CD4-positive, alpha-beta T cell (primary cell): Measurements from ENCODE around the gene SLCO4A1. TPM values are rescaled to one million over a fixed set of nuclear protein-coding genes. Genes with fewer than 3 reads are reported as not detected.
A peak's percentile ranks its signal among the peaks of the same experiment; 100 is the strongest.

Experiments used
- ATAC-seq: fragments of 200-7000 bp; cut with Tn5 transposase; one replicate; pipeline ENCODE4 v1.10.0; 2022; ENCODE audit warnings: mild to moderate bottlenecking; ENCODE audit not compliant: poor library complexity
- CTCF ChIA-PET: fragments of 350-600 bp; sonication (Branson Sonifier 250); formaldehyde crosslinking; loops from one replicate; lab custom pipeline; 2021; ENCODE audit warnings: antibody characterized with exemption, inconsistent platforms; lab: Charles Lee
- POLR2A ChIA-PET: fragments of 350-600 bp; sonication (Branson Sonifier 250); formaldehyde crosslinking; loops from one replicate; lab custom pipeline; 2021; ENCODE audit warnings: antibody characterized with exemption, inconsistent platforms; lab: Charles Lee
- DNase-seq, 14 experiments: peaks; one replicate each; pipeline ENCODE4 v3.0.0-alpha.2; 2013 to 2020; ENCODE audit warnings: mixed read lengths in 2 of 14
- H3K27ac ChIP-seq, 2 donors: one replicate each; pipeline versions ENCODE4 v1.5.1 to v1.7.0; 2013; ENCODE audit warnings: low read length in 2 of 2, low read depth in 1 of 2, mild to moderate bottlenecking in 1 of 2
- H3K27me3 ChIP-seq, 2 experiments: 1 replicate in 1 of 2; 2 replicates in 1 of 2; pipeline versions ENCODE4 v1.6.1 to v1.7.0; 2013; ENCODE audit warnings: low read length in 2 of 2, control low read depth in 1 of 2, mild to moderate bottlenecking in 1 of 2, moderate library complexity in 1 of 2; ENCODE audit not compliant: insufficient read depth in 2 of 2, control insufficient read depth in 1 of 2
- H3K36me3 ChIP-seq: one replicate; pipeline ENCODE4 v1.6.1; 2013; ENCODE audit warnings: low read length, control low read depth; ENCODE audit not compliant: insufficient read depth
- H3K4me1 ChIP-seq: one replicate; pipeline ENCODE4 v1.6.1; 2013; ENCODE audit warnings: low read length, control low read depth; ENCODE audit not compliant: insufficient read depth
- H3K4me3 ChIP-seq: one replicate; pipeline ENCODE4 v1.5.1; 2013; ENCODE audit warnings: mild to moderate bottlenecking, low read length, moderate library complexity
- H3K9me3 ChIP-seq, 2 experiments: 1 replicate in 1 of 2; 2 replicates in 1 of 2; pipeline versions ENCODE4 v1.6.1 to v1.7.0; 2013; ENCODE audit warnings: low read length in 2 of 2, mild to moderate bottlenecking in 2 of 2, control low read depth in 1 of 2, moderate library complexity in 1 of 2; ENCODE audit not compliant: control insufficient read depth in 1 of 2, insufficient read depth in 1 of 2
- H3K27ac Mint-ChIP-seq: one replicate; pipeline ENCODE4 v1.8.0; 2020; ENCODE audit warnings: mixed read lengths
- H3K27me3 Mint-ChIP-seq: one replicate; pipeline ENCODE4 v1.8.0; 2021; ENCODE audit warnings: mixed read lengths
- H3K36me3 Mint-ChIP-seq: one replicate; pipeline ENCODE4 v1.8.0; 2021; ENCODE audit warnings: low read depth, mixed read lengths
- H3K4me1 Mint-ChIP-seq: one replicate; pipeline ENCODE4 v1.8.0; 2021; ENCODE audit warnings: low read depth, mixed read lengths
- H3K4me3 Mint-ChIP-seq: one replicate; pipeline ENCODE4 v1.8.0; 2020; ENCODE audit warnings: mild to moderate bottlenecking, mixed read lengths
- H3K9me3 Mint-ChIP-seq: one replicate; pipeline ENCODE4 v1.8.0; 2020; ENCODE audit warnings: mixed read lengths
- intact Hi-C, 2 experiments: fragments of 100-400 bp; cut with DNase I in 1 of 2; cut with micrococcal nuclease in 1 of 2; formaldehyde crosslinking; loops; one replicate each; pipeline versions ENCODE4 v1.15.1 to v1.9.0; 2023 to 2025; cut with DNase I, micrococcal nuclease
- total RNA-seq, 174 experiments: library from RNA in 2 of 174; stranded (reverse) in 2 of 174; gene quantifications; one replicate each; pipeline ENCODE4 v1.2.3 and lab custom pipeline; 2021 to 2026
- TF ChIP-seq, protein P1 (sequence below): fragments of 200-600 bp; IDR thresholded peaks from one replicate; pipeline ENCODE4 v1.8.0; 2022; ENCODE audit warnings: antibody characterized with exemption, mild to moderate bottlenecking

Gene SLCO4A1
- total RNA-seq, 2 experiments from 2014 or later: 2.3 to 2.5 TPM

DNA sequence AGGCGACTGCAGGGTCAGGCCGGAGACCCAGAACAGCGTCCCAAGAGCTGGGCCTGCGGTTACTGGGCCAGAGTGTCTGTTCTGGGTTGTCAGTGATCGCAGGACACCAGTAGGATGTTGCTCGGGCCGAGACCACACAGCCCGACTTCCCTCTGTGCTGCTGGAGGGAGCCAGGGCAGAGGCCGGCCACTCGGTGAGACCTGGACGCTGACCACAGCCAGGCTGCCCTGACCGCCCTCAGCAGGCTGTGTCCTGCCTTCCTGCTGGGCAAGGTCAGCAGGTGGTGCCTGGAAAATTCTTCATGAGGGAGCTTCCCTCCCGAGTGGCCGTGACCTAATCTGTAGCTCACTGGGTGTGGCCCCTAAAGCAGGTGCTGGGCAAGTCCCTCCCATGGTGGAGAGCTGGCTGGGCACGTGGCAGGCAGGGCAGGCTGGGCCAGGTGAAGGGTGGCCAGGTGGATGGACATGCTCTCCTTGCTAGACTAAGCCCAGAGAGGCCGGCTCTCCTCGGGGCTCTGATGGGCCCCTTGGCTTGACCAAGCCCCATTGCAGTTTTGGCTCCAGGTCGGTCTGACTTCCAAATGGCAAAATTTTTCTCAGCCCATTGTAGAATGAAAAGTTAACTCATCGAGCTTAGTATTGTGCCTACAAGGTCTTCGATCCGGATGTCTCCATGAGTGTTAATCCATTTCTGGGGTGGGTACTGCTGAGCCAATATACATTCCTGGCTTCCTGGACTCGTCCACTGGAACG lies 1.9 kb downstream of the SLCO4A1 start:
- Mint-ChIP-seq H3K4me1 (no peaks in the 10 kb centered on the region), H3K27ac (no peak overlapping the region), H3K36me3 (no peaks in the 10 kb centered on the region), H3K4me3 (peak overlapping the region; percentile 58), H3K27me3 (no peaks in the 10 kb centered on the region), H3K9me3 (no peaks in the 10 kb centered on the region)
- Histone ChIP-seq H3K4me3 (no peak overlapping the region), H3K4me1 (peaks cover 37% of the 10 kb centered on the region), H3K27me3 (no peaks in the 10 kb centered on the region), H3K36me3 (no peaks in the 10 kb centered on the region), H3K9me3 (peaks cover 0 to 3% of the 10 kb centered on the region in 2 experiments), H3K27ac (no peak overlapping the region)
- POLR2A ChIA-PET: interaction anchor here (0.8 to 1.4 kb wide), 3 partner anchors 42 to 150 kb away, joined by 3 to 4 read pairs (median 3); no protein-coding TSS in a partner anchor
- DNase-seq: no peak
- TF ChIP-seq, protein P1, sequence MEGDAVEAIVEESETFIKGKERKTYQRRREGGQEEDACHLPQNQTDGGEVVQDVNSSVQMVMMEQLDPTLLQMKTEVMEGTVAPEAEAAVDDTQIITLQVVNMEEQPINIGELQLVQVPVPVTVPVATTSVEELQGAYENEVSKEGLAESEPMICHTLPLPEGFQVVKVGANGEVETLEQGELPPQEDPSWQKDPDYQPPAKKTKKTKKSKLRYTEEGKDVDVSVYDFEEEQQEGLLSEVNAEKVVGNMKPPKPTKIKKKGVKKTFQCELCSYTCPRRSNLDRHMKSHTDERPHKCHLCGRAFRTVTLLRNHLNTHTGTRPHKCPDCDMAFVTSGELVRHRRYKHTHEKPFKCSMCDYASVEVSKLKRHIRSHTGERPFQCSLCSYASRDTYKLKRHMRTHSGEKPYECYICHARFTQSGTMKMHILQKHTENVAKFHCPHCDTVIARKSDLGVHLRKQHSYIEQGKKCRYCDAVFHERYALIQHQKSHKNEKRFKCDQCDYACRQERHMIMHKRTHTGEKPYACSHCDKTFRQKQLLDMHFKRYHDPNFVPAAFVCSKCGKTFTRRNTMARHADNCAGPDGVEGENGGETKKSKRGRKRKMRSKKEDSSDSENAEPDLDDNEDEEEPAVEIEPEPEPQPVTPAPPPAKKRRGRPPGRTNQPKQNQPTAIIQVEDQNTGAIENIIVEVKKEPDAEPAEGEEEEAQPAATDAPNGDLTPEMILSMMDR: no peak
- no peak for ATAC-seq
- CTCF ChIA-PET: interaction anchor here (1.3 kb wide), 1 partner anchor 144 kb away, joined by 4 read pairs; no protein-coding TSS in a partner anchor
- intact Hi-C loops: loop anchor here in 1 of 2 experiments (5.0 kb wide), 1 partner anchor 628 kb away; the partner anchor contains the start of gene ARFGAP1

DNA sequence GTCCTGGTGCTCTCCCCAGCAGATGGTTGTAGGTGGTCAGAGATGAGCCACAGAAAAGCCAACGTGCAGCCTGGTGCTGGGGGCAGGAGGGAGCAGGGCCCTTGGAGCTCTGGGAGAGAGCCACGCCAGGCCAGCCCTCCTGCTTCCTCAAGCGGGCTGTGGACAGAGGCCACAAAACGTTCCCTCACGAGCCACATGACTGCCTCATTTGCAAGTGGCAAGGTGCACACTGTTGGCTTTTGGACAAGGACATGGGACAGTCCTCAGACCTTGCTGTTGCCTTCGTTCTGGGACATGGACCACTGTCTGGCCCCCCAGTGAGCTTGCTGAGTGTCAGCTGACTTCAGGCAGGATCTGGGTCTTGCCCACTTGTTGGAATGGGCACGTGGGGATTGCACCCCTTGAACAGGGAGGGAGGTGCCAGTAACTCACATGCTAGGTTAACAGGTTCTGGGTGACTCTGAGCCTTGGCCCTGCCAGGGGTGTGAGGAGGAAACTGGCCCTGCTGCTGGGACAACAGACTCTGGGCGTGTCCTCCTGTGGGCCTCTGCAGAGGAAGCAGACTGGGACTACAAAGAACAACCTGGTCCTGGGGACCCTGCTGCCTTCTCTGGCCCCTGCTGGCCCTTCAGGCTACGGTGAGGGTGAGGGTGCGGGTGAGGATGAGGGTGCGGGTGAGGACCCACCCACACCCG lies 2.6 kb downstream of the SLCO4A1 start:
- peaks cover 38% of the 10 kb centered on the region for H3K4me1 ChIP-seq
- TF ChIP-seq, protein P1: no peak
- Mint-ChIP-seq H3K9me3 (no peaks in the 10 kb centered on the region), H3K4me1 (peaks cover 6% of the 10 kb centered on the region), H3K27me3 (no peaks in the 10 kb centered on the region), H3K4me3 (peak overlapping the region; percentile 58), H3K36me3 (no peaks in the 10 kb centered on the region), H3K27ac (no peak overlapping the region)
- POLR2A ChIA-PET: interaction anchor here (0.8 to 1.3 kb wide), 2 partner anchors 95 to 149 kb away, joined by 3 read pairs; no protein-coding TSS in a partner anchor
- DNase-seq: no peak
- H3K4me3 ChIP-seq: no peak overlapping the region
- H3K27ac ChIP-seq: no peak overlapping the region
- H3K9me3 ChIP-seq: peaks cover 0 to 3% of the 10 kb centered on the region in 2 experiments
- intact Hi-C loops: loop anchor here in 1 of 2 experiments (5.0 kb wide), 1 partner anchor 627 kb away; the partner anchor contains the start of gene ARFGAP1
- CTCF ChIA-PET: no interaction called here
- H3K36me3 ChIP-seq: no peaks in the 10 kb centered on the region
- ATAC-seq: no peak
- H3K27me3 ChIP-seq: no peaks in the 10 kb centered on the region

DNA sequence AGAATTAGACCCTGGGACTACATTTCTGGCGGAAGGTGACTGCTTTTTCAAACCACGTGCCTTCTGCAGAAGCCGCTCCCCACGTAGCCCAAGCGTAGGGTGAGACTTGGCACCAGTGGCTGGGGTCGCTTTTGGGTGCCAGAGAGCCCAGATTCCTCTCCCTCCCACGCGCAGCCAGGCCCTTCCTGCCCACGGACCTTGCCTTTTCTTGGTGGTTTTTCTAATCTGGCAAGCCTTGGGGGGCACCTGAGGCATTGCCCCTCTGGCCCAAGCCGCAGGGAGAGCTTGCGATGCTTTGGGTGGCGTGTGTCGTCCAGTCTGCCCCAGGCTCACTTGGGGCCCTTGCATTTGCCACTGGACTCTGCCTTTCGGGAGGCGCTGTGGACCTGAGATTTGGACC lies 3.3 kb downstream of the SLCO4A1 start:
- TF ChIP-seq, protein P1: no peak
- Mint-ChIP-seq H3K4me1 (peaks cover 10% of the 10 kb centered on the region), H3K9me3 (no peaks in the 10 kb centered on the region), H3K4me3 (no peak overlapping the region), H3K27ac (no peak overlapping the region), H3K27me3 (no peaks in the 10 kb centered on the region), H3K36me3 (no peaks in the 10 kb centered on the region)
- H3K27me3 ChIP-seq: no peaks in the 10 kb centered on the region
- H3K4me3 ChIP-seq: no peak overlapping the region
- ChIA-PET CTCF (no interaction called here), POLR2A (interaction anchor here (1.3 kb wide), 1 partner anchor 94 kb away, joined by 3 read pairs; no protein-coding TSS in a partner anchor)
- H3K27ac ChIP-seq: no peak overlapping the region
- intact Hi-C loops: no loop called here
- ATAC-seq: no peak
- H3K4me1 ChIP-seq: peaks cover 45% of the 10 kb centered on the region
- DNase-seq: no peak
- H3K9me3 ChIP-seq: peaks cover 0 to 3% of the 10 kb centered on the region in 2 experiments
- H3K36me3 ChIP-seq: peaks cover 2% of the 10 kb centered on the region
